GM21528 (cell line): ENCODE measurements around the gene SLC35E3.

ENCODE experiments used
- ATAC-seq: cut with Tn5 transposase; IDR thresholded peaks from one replicate; pipeline ENCODE4 v1.9.1; 2021; ENCODE audit warnings: mild to moderate bottlenecking, moderate library complexity; ENCODE audit not compliant: unreplicated experiment, low FRiP score

Gene SLC35E3

DNA sequence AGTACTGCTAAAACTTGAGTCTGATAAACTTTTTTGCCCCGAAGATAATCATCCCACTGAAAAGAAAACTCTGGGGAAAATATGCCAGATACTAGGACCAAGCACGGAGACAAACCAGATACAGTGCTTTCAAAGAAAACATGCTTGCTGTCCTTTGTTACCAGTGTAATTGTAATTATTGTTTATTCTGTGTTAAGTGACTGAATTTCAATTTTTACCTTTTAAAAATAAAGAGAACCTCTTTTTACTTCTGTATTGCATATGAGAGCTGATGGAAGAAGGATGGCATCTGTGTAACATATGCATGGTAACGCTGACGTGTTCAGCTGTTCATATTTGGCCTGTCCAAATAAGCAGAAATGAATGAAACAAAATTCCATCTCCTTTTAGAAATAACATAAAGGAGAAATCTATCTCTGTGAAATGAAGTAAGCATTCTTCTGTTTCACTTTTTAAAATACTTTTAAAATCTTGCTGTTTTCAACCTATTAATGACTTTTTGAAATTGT, 22.5 kb downstream of the SLC35E3 start:
- ATAC-seq, result no peak

- ATAC-seq, result no peak
Observed at GRCh38 chr12:68769941-68770340, 24.0 kb downstream of the SLC35E3 start.

DNA sequence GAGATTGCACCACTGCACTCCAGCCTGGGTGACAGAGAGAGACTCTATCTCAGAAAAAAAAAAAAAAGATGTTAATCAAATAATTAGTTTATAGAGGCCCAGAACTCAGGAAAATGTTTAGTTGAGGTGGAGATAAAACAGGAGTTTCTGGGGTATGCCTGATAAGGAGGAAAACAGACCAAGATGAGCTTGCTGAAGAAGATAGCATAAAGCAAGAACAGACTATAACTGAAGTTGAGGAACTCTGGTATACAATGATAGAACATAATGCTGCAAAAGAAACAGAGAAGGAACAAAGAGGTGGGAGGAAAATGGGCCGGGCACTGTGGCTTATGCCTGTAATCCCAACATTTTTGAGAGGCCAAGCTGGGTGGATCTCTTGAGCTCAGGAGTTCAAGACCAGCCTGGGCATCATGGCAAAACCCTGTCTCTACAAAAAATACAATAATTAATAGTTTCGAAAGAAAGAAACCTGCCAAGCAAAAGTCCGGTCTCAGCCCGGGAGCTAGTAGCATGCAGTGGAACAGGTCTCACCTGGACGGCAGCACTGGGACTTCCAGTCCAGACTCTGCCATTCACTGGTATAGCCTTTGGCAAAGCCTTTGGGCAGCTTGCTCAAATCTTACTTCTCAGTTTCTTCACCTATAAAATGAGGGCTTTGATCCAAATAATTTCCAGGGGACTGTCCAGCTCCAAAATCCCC, 25.4 kb downstream of the SLC35E3 start:
- no peak for ATAC-seq

GRCh38 chr12:68772714-68773113, 26.7 kb downstream of the SLC35E3 start:
- ATAC-seq, result no peak

- no peak for ATAC-seq
Observed at GRCh38 chr12:68773582-68773981, 27.6 kb downstream of the SLC35E3 start.

DNA sequence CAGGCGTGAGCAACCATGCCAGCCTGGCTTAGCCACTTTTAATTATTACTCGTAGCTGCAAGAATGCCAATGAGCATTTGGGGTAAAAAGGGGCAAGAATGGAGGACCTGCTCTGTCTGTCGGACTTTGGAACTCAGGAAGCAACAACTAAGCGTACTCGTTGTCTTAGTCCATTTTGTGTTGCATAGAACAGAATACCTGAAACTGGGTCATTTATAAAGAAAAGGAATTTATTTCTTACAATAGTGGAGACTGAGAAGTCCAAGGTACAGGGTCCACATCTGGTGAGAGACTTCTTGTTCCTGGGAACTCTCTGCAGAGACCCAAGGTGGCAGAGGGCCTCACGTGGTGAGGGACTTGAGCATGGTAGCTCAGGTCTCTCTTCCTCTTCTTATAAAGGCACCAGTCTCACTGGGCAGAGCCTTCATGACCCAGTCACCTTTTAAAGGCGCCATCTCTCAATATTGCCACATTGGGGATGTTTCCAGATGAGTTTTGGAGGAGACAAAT, 29.2 kb downstream of the SLC35E3 start:
- ATAC-seq, result no peak

DNA sequence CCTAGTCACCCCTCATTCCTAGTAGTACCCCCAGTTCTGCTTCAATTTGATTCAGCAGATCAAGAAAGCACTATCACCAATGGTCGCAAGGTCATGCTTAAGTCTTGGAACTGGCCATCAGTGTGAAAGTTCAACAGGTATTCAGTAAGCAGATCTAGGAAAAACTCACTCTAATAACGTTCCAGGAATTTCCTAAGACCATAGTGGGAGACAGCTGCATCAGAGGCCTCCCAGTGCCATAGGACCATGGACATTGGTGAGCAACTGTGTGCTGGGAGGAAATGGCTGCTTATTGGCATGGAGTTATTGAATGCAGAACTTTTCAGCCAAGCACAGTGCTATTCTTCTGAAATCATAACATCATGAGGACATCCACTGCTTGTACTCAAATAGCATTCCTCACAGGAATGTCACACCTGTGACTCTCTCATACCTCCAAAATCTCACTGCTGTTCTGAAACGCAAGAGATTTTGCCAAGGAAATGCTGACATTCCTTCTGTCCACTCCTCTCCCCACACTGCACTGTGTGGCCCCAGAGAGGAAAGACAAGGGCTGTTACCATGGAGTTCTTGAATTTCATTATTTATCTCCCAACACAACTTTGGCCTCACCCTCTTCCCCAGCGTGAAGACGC, 31.1 kb downstream of the SLC35E3 start:
- no peak for ATAC-seq

GRCh38 chr12:68779280-68779679, 33.3 kb downstream of the SLC35E3 start:
- no peak for ATAC-seq

DNA sequence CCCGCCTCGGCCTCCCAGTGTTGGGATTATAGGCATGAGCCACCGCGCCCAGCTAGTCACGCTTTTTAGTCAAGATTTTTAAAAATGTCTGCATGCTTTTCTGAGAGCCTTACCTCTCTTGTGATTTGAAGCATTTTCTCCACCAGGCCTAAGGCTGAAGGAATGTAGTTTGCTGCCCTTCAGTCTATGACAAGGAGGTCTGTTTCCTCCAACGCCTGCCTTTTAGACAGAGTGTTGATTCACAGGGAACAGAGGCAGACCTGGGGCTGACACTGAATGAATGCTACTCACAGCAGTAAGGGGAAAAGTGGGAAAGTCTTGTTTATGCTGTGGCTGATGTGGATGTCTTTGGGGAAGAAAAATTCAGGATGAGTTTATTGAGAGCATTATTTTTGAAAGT, 34.8 kb downstream of the SLC35E3 start:
- no peak for ATAC-seq

GRCh38 chr12:68781728-68782127, 35.8 kb downstream of the SLC35E3 start:
- no peak for ATAC-seq

DNA sequence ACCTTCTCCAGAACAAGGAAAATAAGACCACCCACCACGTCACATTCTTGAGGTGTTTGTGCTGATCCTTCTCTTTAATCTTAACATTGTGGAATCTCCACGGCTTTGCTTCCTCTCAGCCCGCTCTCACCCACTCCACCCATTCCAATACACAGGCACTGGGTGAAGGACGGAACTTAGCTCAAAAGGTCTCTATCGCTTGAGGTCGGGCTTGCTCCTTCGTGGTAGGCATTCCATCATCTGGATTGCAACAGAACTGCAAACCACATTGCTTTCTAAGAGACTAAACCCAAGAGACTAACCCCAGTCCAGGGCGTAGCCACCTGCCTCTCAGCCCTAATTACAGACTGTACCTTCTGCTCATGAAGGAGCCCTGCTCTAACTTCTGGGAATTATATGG, 38.0 kb downstream of the SLC35E3 start:
- no peak for ATAC-seq

- ATAC-seq, result no peak
Observed at GRCh38 chr12:68785358-68785757, 39.4 kb downstream of the SLC35E3 start.

DNA sequence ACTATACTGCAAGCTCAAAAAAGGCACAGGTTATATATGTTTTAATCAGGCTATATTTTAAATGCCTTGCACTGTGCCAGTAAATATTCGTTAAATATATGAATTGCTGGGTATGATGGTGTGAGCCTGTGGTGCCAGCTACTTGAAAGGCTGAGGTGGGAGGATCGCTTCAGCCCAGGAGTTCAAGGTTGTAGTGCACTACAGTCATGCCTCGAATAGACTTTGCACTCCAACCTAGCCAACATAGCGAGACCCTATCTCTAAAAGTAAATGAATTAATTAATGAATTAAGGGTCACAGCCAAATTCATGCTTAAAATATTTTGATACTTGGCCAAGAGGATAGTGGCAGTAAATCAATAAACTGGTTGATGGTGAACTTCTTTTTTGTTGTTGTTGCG, 39.8 kb downstream of the SLC35E3 start:
- ATAC-seq, result no peak

GRCh38 chr12:68786929-68787328, 41.0 kb downstream of the SLC35E3 start:
- no peak for ATAC-seq

GRCh38 chr12:68788554-68789143, 42.7 kb downstream of the SLC35E3 start:
- no peak for ATAC-seq

GRCh38 chr12:68789144-68789878, 43.3 kb downstream of the SLC35E3 start:
- no peak for ATAC-seq

- no peak for ATAC-seq
Observed at GRCh38 chr12:68790081-68790951, 44.3 kb downstream of the SLC35E3 start.

GRCh38 chr12:68790952-68791234, 44.9 kb downstream of the SLC35E3 start:
- no peak for ATAC-seq

GRCh38 chr12:68791897-68792481, 46.0 kb downstream of the SLC35E3 start:
- no peak for ATAC-seq

- no peak for ATAC-seq
Observed at GRCh38 chr12:68792952-68793351, 47.0 kb downstream of the SLC35E3 start.
